Natural killer cell (primary cell): ENCODE measurements around the gene BCR. TPM values are rescaled to one million over a fixed set of nuclear protein-coding genes. Genes with fewer than 3 reads are reported as not detected.
A peak's percentile ranks its signal among the peaks of the same experiment; 100 is the strongest.

Source experiments
- ATAC-seq, 3 donors: fragments of 150-1000 bp in 2 of 3; fragments of 200-7000 bp in 1 of 3; cut with Tn5 transposase; 1 replicate in 1 of 3; 2 replicates in 2 of 3; pipeline ENCODE4 v1.10.0; 2021; ENCODE audit warnings: mild to moderate bottlenecking in 2 of 3, moderate library complexity in 2 of 3
- DNase-seq, 2 donors: peaks; one replicate each; pipeline versions ENCODE4 v3.0.0 to v3.0.0-alpha.2; 2013 to 2021; ENCODE audit warnings: mixed read lengths in 1 of 2
- H3K27ac ChIP-seq: one replicate; pipeline ENCODE4 v1.5.1; 2013; ENCODE audit warnings: mild to moderate bottlenecking, low read length
- H3K27me3 ChIP-seq: one replicate; pipeline ENCODE4 v1.6.1; 2013; ENCODE audit warnings: low read length; ENCODE audit not compliant: control insufficient read depth, insufficient read depth
- H3K36me3 ChIP-seq: one replicate; pipeline ENCODE4 v1.6.1; 2013; ENCODE audit warnings: low read length; ENCODE audit not compliant: control insufficient read depth, insufficient read depth
- H3K4me1 ChIP-seq: one replicate; pipeline ENCODE4 v1.6.1; 2013; ENCODE audit warnings: low read length; ENCODE audit not compliant: control insufficient read depth, insufficient read depth
- H3K4me3 ChIP-seq: one replicate; pipeline ENCODE4 v1.5.1; 2013; ENCODE audit warnings: low read length
- H3K9me3 ChIP-seq: one replicate; pipeline ENCODE4 v1.6.1; 2013; ENCODE audit warnings: low read length; ENCODE audit not compliant: control insufficient read depth, insufficient read depth
- H3K27ac Mint-ChIP-seq, 2 donors: one replicate each; pipeline ENCODE4 v1.8.0; 2022; ENCODE audit warnings: mild to moderate bottlenecking in 2 of 2, mixed read lengths in 2 of 2, moderate library complexity in 1 of 2
- H3K27me3 Mint-ChIP-seq, 2 donors: one replicate each; pipeline ENCODE4 v1.8.0; 2022; ENCODE audit warnings: low read depth in 2 of 2, mixed read lengths in 2 of 2
- H3K36me3 Mint-ChIP-seq: one replicate; pipeline ENCODE4 v1.8.0; 2022; ENCODE audit warnings: mixed read lengths
- H3K4me1 Mint-ChIP-seq, 2 donors: one replicate each; pipeline ENCODE4 v1.8.0; 2022; ENCODE audit warnings: mixed read lengths in 2 of 2
- H3K4me3 Mint-ChIP-seq: one replicate; pipeline ENCODE4 v1.8.0; 2022; ENCODE audit warnings: mild to moderate bottlenecking, moderate library complexity, mixed read lengths
- H3K9me3 Mint-ChIP-seq, 2 donors: one replicate each; pipeline ENCODE4 v1.8.0; 2022; ENCODE audit warnings: mixed read lengths in 2 of 2
- WGBS: methylation state at CpG from one replicate; pipeline ENCODE4 v1.1.7; 2013; ENCODE audit warnings: missing lambda C conversion rate; ENCODE audit not compliant: insufficient coverage; 5-methylcytosine and 5-hydroxymethylcytosine counted together
- intact Hi-C: fragments of 100-400 bp; cut with micrococcal nuclease; formaldehyde crosslinking; loops from one replicate; pipeline ENCODE4 v1.14.2; 2022
- total RNA-seq, 4 donors: library from RNA; stranded (reverse); fragments of 120-200 nt in 1 of 4; gene quantifications; one replicate each; pipeline versions ENCODE4 v1.2.3 to v1.2.4, GENCODE V29; 2013 to 2022
- TF ChIP-seq, protein P1 (sequence below): fragments of 200-600 bp; IDR thresholded peaks from one replicate; pipeline ENCODE4 v1.8.0; 2022; ENCODE audit warnings: antibody characterized with exemption

The BCR gene
- total RNA-seq, 3 donors from 2014 or later (not counting 1 experiment from before 2014, with no cell fraction given), result 166 to 186 (median 167) TPM

DNA sequence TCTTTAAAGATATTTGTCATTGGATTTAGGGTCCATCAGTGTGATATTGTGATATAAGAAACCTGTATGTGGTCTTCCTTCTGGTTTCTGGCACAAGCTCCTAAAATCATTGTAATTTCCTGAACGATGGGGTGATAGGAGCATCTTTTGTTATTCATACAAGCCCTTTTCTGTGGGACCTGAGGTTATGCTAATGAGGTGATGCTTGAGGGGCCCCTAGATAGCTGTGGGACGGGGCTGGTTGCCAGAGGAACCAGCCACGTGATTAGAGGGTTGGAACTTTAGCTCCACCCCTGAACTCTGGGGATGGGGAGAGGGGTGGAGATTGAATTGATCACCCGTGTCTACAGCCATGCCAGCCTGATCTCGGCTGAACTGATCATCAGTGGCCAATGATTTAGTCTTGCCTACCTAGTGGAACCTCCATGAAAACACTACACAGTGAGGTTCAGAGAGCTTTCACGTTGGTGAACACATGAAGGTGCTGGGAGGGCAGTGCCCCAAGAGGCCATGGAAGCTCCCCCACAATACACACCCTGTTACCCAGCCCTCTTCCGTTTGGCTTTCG, 62.8 kb downstream of the BCR start:
- Histone ChIP-seq H3K9me3 (no peaks in the 10 kb centered on the region), H3K36me3 (no peaks in the 10 kb centered on the region), H3K27me3 (no peaks in the 10 kb centered on the region), H3K27ac (peak overlapping the region; percentile 44), H3K4me3 (no peak overlapping the region), H3K4me1 (peaks cover 93% of the 10 kb centered on the region)
- Mint-ChIP-seq H3K9me3 (no peaks in the 10 kb centered on the region), H3K4me1 (peaks cover 89 to 92% of the 10 kb centered on the region in 2 donors), H3K27me3 (no peaks in the 10 kb centered on the region), H3K27ac (peak overlapping the region; percentile 83 to 93), H3K4me3 (peak overlapping the region; percentile 81), H3K36me3 (no peaks in the 10 kb centered on the region)
- peak; percentile 36 to 88 for DNase-seq
- WGBS, result 10% methylated on average over 6 of the region's 8 CpGs
- peak; percentile 66 to 74 (median 67) for ATAC-seq
- TF ChIP-seq, protein P1, sequence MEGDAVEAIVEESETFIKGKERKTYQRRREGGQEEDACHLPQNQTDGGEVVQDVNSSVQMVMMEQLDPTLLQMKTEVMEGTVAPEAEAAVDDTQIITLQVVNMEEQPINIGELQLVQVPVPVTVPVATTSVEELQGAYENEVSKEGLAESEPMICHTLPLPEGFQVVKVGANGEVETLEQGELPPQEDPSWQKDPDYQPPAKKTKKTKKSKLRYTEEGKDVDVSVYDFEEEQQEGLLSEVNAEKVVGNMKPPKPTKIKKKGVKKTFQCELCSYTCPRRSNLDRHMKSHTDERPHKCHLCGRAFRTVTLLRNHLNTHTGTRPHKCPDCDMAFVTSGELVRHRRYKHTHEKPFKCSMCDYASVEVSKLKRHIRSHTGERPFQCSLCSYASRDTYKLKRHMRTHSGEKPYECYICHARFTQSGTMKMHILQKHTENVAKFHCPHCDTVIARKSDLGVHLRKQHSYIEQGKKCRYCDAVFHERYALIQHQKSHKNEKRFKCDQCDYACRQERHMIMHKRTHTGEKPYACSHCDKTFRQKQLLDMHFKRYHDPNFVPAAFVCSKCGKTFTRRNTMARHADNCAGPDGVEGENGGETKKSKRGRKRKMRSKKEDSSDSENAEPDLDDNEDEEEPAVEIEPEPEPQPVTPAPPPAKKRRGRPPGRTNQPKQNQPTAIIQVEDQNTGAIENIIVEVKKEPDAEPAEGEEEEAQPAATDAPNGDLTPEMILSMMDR, result no peak
- intact Hi-C loops, result loop anchor here (2.0 kb wide), 1 partner anchor 22 kb away; no protein-coding TSS in a partner anchor

GRCh38 chr22:23243859-23244689, 63.8 kb downstream of the BCR start:
- no peak overlapping the region for H3K4me3 ChIP-seq
- DNase-seq (no peak), ATAC-seq (no peak)
- peaks cover 94% of the 10 kb centered on the region for H3K4me1 ChIP-seq
- Mint-ChIP-seq H3K4me1 (peaks cover 85 to 90% of the 10 kb centered on the region in 2 donors), H3K36me3 (no peaks in the 10 kb centered on the region), H3K4me3 (peak overlapping the region; percentile 65), H3K27me3 (no peaks in the 10 kb centered on the region), H3K27ac (peak overlapping the region; percentile 83 to 93), H3K9me3 (no peaks in the 10 kb centered on the region)
- H3K27me3 ChIP-seq, result no peaks in the 10 kb centered on the region
- no peak overlapping the region for H3K27ac ChIP-seq
- WGBS, result 93% methylated on average over 15 of the region's 17 CpGs
- TF ChIP-seq, protein P1, result no peak
- H3K9me3 ChIP-seq, result no peaks in the 10 kb centered on the region
- intact Hi-C loops, result loop anchor here (2.0 kb wide), 1 partner anchor 23 kb away; no protein-coding TSS in a partner anchor
- no peaks in the 10 kb centered on the region for H3K36me3 ChIP-seq

- peak overlapping the region; percentile 58 for H3K4me3 Mint-ChIP-seq
- no peak for ATAC-seq
- peak overlapping the region; percentile 83 to 93 for H3K27ac Mint-ChIP-seq
- no peaks in the 10 kb centered on the region for H3K27me3 ChIP-seq
- DNase-seq, result no peak
- H3K36me3 ChIP-seq, result no peaks in the 10 kb centered on the region
- no peaks in the 10 kb centered on the region for H3K27me3 Mint-ChIP-seq
- H3K27ac ChIP-seq, result no peak overlapping the region
- 95% methylated on average over 5 of the region's 5 CpGs for WGBS
- H3K4me1 ChIP-seq, result peaks cover 99% of the 10 kb centered on the region
- TF ChIP-seq, protein P1, result no peak
- H3K9me3 ChIP-seq, result no peaks in the 10 kb centered on the region
- peaks cover 85 to 89% of the 10 kb centered on the region in 2 donors for H3K4me1 Mint-ChIP-seq
- H3K36me3 Mint-ChIP-seq, result no peaks in the 10 kb centered on the region
- intact Hi-C loops, result loop anchor here (1.0 kb wide), 1 partner anchor 20 kb away; no protein-coding TSS in a partner anchor
- H3K4me3 ChIP-seq, result no peak overlapping the region
- H3K9me3 Mint-ChIP-seq, result no peaks in the 10 kb centered on the region
Measured at GRCh38 chr22:23244690-23245044, 64.4 kb downstream of the BCR start.
